GM23248 (cell line): ENCODE results near the gene PRUNE1.

Experiments used
- EZH2 ChIP-seq: fragments of 200-600 bp; sonication (generic); IDR thresholded peaks from 2 replicates; pipeline ENCODE4 v1.6.1; 2018; ENCODE audit warnings: antibody characterized with exemption, mild to moderate bottlenecking; ENCODE audit not compliant: insufficient read depth, poor library complexity, severe bottlenecking
- EZH2phosphoT487 ChIP-seq: fragments of 200-600 bp; sonication (generic); IDR thresholded peaks from 2 replicates; pipeline ENCODE4 v1.6.1; 2018; ENCODE audit warnings: antibody characterized with exemption, moderate library complexity, mild to moderate bottlenecking, low read depth; ENCODE audit not compliant: insufficient read depth

DNA sequence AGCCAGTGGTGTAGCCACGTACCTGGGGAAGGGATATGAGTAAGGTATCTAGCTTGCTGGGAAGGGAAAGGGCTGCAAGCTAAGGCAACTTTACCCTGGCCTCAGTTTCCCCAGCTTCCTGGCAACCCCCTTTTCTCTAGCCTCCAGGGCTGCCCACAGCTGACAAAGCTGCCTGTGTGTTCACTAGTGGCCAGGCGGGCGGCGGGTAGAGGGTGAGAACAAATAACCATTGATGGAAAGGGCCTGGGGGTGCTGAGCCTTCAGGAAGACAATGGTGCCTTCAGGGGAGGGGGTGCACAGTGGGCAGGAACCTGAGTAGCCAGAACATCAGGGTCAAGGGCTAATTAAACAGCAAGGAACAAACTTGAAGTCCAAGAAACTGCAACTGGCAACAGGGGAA lies 39.8 kb upstream of the PRUNE1 start:
- TF ChIP-seq EZH2, result no peak
- TF ChIP-seq EZH2phosphoT487, result no peak
